Astrocyte (in vitro differentiated cells and primary cell): ENCODE measurements around the gene GZMM.

ENCODE experiments used
- CTCF ChIP-seq: IDR thresholded peaks from 2 replicates; pipeline ENCODE4 v1.5.1; 2011; ENCODE audit warnings: low read depth, mild to moderate bottlenecking, inconsistent platforms, low read length, moderate library complexity; ENCODE audit not compliant: insufficient read depth
- EZH2 ChIP-seq: IDR thresholded peaks from 2 replicates; pipeline ENCODE4 v1.6.1; 2012; ENCODE audit warnings: mild to moderate bottlenecking, low read length, inconsistent platforms; ENCODE audit not compliant: insufficient read depth

DNA sequence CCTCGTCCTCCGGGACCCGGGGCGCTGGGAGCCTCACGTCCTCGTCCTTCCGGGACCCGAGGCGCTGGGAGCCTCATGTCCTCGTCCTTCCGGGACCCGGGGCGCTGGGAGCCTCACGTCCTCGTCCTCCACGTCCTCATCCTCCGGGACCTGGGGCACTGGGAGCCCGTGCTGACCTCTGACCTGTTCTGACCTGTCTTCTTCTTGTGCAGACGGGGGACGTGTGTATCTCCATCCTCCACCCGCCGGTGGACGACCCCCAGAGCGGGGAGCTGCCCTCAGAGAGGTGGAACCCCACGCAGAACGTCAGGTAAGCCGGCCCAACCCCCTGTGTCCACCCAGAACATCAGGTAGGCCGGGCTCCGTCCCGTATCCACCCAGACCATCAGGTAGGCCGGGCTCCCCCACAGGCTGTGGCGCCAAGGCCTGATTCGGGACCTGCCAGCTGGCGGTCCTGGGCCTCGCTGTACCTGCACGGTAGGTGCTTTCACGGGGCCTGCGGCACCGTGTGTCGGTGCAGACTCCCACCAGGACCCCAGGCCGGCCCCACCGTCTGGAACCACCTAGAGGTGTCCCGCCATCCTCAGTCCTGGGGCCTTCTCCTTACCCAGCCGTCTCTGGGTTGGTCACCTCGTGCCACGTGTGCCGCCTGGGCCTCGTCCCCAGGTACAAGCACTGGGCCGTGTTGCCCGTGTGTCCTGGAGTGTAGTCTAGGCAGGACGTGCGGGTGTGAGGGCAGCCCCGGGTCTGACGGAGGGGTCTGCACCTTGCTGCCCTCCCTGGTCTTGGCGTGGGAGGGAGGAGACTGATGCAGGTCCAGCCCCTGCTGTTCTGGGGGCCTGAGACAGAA lies 7.6 kb upstream of the GZMM start:
- TF ChIP-seq CTCF (no peak), EZH2 (no peak)
